ENCODE data around the gene CBLC. TPM values are rescaled to one million over a fixed set of nuclear protein-coding genes. Genes with fewer than 3 reads are reported as not detected.
A peak's percentile ranks its signal among the peaks of the same experiment; 100 is the strongest.

CBLC gene
- total RNA-seq, 1 donor from 2014 or later: not detected

DNA sequence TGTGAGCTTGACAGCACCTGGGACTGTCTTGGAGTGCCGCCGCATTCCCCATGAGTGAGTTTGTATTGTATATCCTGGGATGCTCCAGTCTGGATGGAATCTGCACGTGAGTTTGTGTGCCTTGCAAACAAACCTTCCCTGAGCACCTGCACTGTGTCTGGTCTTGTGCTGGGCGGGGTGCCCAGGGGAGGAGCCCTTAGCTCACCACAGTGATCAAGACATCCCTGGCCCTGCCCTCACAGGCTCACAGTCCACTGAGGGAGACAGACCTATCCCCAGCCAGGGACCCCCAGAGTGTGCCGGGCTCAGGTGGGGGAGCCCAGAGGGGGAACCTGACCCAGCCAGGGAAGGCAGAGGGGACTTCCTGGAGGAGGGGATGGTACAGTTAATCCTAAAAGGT, 29.5 kb downstream of the CBLC start:
- no peak for TF ChIP-seq CTCF (IDR thresholded peaks at IDR 0.05)
- no peak overlapping the region for H3K27ac Mint-ChIP-seq (ENCODE audit: unreplicated experiment)
- peaks cover 26% of the 10 kb centered on the region for H3K4me1 Mint-ChIP-seq (ENCODE audit: low read depth)
- peaks cover 2% of the 10 kb centered on the region for H3K36me3 Mint-ChIP-seq (ENCODE audit: low read depth)
- DNase-seq (ENCODE audit: low spot score): no peak
- no peaks in the 10 kb centered on the region for H3K27me3 Mint-ChIP-seq (ENCODE audit: low read depth)
- H3K9me3 Mint-ChIP-seq (ENCODE audit: low read depth): no peaks in the 10 kb centered on the region
- H3K4me3 Mint-ChIP-seq (ENCODE audit: unreplicated experiment): no peak overlapping the region

DNA sequence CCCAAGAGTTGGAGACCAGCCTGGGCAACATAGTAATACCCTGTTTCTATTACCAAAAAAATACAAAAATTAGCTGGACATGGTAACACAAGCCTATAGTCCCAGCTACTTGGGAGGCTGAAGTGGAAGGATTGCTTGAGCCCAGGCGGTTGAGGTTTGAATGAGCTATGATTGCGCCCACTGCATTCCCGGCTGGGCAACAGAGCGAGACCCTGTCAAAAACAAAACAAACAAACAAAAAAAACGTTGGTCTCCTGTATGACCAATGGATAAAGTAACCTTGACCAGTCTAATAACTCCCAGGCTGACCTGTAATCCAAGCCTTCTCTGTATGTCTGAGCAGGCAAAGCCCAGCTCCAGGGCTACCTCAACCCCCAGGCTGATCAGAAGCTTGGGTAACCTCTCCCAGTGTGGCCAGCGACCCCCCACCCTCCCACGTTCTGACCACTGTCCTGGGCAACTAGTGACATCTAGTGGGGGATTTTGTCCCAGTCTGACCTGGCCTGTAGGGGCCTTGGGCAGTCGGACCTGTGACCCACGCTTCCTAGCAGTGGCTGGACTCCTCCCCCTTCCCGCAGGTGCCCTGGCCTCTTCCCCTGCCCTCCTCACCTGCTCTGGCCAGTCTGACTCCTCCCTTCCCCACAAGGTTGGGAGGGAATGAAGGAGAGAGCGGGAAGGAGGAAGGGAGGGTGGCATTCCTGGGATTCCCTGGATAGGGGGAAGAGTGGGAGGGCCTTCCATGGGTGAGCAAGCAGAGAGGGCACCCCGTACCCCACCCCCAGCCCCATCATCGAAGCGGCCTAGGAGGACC, 30.2 kb downstream of the CBLC start:
- no peak overlapping the region for H3K27ac Mint-ChIP-seq (ENCODE audit: unreplicated experiment)

GRCh38 chr19:44808463-44809371, 31.0 kb downstream of the CBLC start, which contains the start of gene BCAM:
BCAM (plus strand) TSS chr19:44809103; CDS start chr19:44809125, 22 bp downstream.
- DNase-seq (ENCODE audit: low spot score): no peak
- Mint-ChIP-seq H3K4me1 (ENCODE audit: low read depth) (peaks cover 26% of the 10 kb centered on the region), H3K27ac (ENCODE audit: unreplicated experiment) (peak within 1 kb of the TSS; percentile 66), H3K36me3 (ENCODE audit: low read depth) (peaks cover 4% of the 10 kb centered on the region), H3K9me3 (ENCODE audit: low read depth) (no peaks in the 10 kb centered on the region), H3K27me3 (ENCODE audit: low read depth) (no peaks in the 10 kb centered on the region), H3K4me3 (ENCODE audit: unreplicated experiment) (peak within 1 kb of the TSS; percentile 71)
- peak; percentile 9 for TF ChIP-seq CTCF (IDR thresholded peaks at IDR 0.05)

More for the DNA sequence above, 30.2 kb downstream of the CBLC start:
- Mint-ChIP-seq H3K4me1 (ENCODE audit: low read depth) (peaks cover 26% of the 10 kb centered on the region), H3K4me3 (ENCODE audit: unreplicated experiment) (peak overlapping the region; percentile 63), H3K36me3 (ENCODE audit: low read depth) (peaks cover 2% of the 10 kb centered on the region), H3K9me3 (ENCODE audit: low read depth) (no peaks in the 10 kb centered on the region), H3K27me3 (ENCODE audit: low read depth) (no peaks in the 10 kb centered on the region)
- DNase-seq (ENCODE audit: low spot score): no peak
- peak; percentile 80 for TF ChIP-seq CTCF (IDR thresholded peaks at IDR 0.05)

DNA sequence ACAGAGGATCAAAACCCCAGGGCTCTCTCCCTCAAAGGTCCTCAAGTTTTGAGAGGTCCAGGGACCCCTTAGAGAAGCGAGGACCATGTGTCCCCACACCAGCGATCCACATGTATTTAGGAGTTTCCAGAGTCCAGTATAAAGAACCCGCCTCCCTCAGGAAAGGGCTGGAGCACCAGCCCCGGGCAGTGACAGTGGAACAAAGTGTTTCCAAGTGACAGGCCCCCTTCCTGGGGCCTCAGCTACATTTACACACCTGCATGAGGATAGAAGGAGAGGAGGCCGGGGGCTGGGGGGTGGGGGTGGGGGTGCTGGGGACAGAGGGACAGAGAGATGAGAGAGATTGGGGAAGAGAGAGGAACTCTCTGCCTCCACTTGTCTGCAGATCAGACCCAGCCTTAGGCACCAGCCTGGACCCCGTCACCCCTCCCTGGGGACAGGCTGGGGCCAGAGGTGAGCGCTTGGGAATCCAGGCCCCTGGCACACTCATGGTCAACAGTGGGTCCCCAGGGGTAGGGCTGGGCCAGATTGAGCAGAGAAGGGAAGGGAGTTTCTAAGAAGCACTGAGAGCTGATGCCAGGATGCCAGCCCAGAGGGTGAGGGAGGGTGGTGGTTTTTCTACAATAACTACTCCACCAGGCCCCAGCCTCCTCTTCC, 32.0 kb downstream of the CBLC start:
- peak overlapping the region; percentile 71 for H3K4me3 Mint-ChIP-seq (ENCODE audit: unreplicated experiment)
- no peak for TF ChIP-seq CTCF (IDR thresholded peaks at IDR 0.05)
- H3K9me3 Mint-ChIP-seq (ENCODE audit: low read depth): no peaks in the 10 kb centered on the region
- H3K36me3 Mint-ChIP-seq (ENCODE audit: low read depth): peaks cover 10% of the 10 kb centered on the region
- peaks cover 26% of the 10 kb centered on the region for H3K4me1 Mint-ChIP-seq (ENCODE audit: low read depth)
- no peak for DNase-seq (ENCODE audit: low spot score)
- H3K27me3 Mint-ChIP-seq (ENCODE audit: low read depth): no peaks in the 10 kb centered on the region
- no peak overlapping the region for H3K27ac Mint-ChIP-seq (ENCODE audit: unreplicated experiment)
